HG03565 (cell line): Measurements from ENCODE around the gene IMPDH1.

Source experiments
- ATAC-seq: cut with Tn5 transposase; IDR thresholded peaks from one replicate; pipeline ENCODE4 v1.9.1; 2021; ENCODE audit warnings: mild to moderate bottlenecking, moderate library complexity; ENCODE audit not compliant: unreplicated experiment

The IMPDH1 gene

GRCh38 chr7:128435327-128435686 is 25.5 kb upstream of the IMPDH1 start:
- ATAC-seq: no peak

- no peak for ATAC-seq
These were observed 24.9 kb upstream of the IMPDH1 start for GRCh38 chr7:128434413-128435326.

GRCh38 chr7:128431754-128432153 is 22.0 kb upstream of the IMPDH1 start:
- ATAC-seq: no peak

GRCh38 chr7:128431221-128431620 is 21.4 kb upstream of the IMPDH1 start:
- ATAC-seq: no peak

- ATAC-seq: no peak
These were observed 20.4 kb upstream of the IMPDH1 start for GRCh38 chr7:128430207-128430606.

GRCh38 chr7:128427289-128427891 is 17.6 kb upstream of the IMPDH1 start:
- ATAC-seq: no peak

- no peak for ATAC-seq
These were observed 16.1 kb upstream of the IMPDH1 start for GRCh38 chr7:128425850-128426249.

- ATAC-seq: no peak
These were observed 15.0 kb upstream of the IMPDH1 start for GRCh38 chr7:128424686-128425275.

- no peak for ATAC-seq
These were observed 13.1 kb upstream of the IMPDH1 start for GRCh38 chr7:128422842-128423241.

GRCh38 chr7:128422037-128422436 is 12.3 kb upstream of the IMPDH1 start:
- ATAC-seq: no peak

GRCh38 chr7:128421384-128421783 is 11.6 kb upstream of the IMPDH1 start:
- ATAC-seq: no peak

GRCh38 chr7:128420773-128421172 is 11.0 kb upstream of the IMPDH1 start:
- no peak for ATAC-seq

GRCh38 chr7:128419257-128419656 is 9.5 kb upstream of the IMPDH1 start:
- ATAC-seq: no peak

- ATAC-seq: no peak
These were observed 7.3 kb upstream of the IMPDH1 start for GRCh38 chr7:128417071-128417470.

GRCh38 chr7:128415217-128415785 is 5.5 kb upstream of the IMPDH1 start:
- no peak for ATAC-seq

GRCh38 chr7:128410451-128410753 is 620 bp upstream of the IMPDH1 start:
- no peak for ATAC-seq

- ATAC-seq: no peak
These were observed 830 bp downstream of the IMPDH1 start for GRCh38 chr7:128408709-128409595.

- ATAC-seq: no peak
These were observed 1.8 kb downstream of the IMPDH1 start for GRCh38 chr7:128407751-128408708.

- no peak for ATAC-seq
These were observed 2.6 kb downstream of the IMPDH1 start for GRCh38 chr7:128407233-128407589.
